GM21825 (cell line): ENCODE data around the gene PLEKHG3.

Experiments
- ATAC-seq: cut with Tn5 transposase; IDR thresholded peaks from one replicate; pipeline ENCODE4 v1.9.1; 2021; ENCODE audit warnings: mild to moderate bottlenecking, moderate library complexity; ENCODE audit not compliant: unreplicated experiment

The PLEKHG3 gene

DNA sequence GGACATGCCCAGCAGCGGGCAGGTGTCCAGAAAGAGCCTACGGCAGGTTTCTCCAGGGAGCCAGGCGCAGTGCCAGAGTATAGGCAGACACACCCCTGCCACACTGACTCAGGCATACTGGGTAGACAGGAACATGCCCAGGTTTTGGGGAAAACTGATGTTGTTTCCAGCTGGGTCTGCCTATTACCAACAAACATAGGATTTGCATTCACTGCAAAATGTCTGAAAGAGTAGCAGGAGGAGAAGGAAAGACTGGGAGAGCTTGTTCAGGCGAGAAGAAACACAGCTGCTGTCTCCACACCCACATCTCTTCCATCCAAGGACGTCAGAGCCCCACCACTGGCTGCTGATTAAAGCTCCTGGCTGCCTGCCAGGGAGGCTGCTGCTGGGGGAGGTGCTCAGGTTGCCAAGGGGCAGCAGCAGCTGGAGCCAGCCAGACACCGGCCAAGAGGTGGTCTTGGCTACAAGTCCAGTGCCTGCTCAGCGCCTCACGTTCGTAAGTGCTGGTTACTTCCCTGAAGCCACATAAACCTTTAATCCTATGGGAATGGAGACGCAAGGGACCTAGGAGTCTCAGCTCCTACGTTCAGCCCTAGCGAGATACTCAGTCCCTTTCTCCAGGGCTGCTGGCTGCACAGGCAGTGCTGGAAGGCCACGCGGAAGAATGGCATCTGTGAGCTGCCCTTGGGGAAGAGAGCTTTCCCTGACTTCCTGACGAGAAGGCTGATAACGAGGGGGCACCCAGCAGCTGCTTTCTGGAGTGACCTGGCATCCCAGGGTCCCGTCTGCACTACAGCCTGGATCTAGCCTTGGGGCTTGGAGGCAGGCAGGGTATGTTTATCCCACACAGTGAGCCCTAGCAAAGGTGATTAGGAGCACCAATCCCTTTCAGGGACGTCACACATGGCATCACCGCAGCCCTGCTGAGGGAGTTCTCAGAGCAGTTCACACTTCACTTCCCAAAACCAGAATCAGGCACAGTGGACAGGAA, 58.1 kb downstream of the PLEKHG3 start:
- no peak for ATAC-seq

GRCh38 chr14:64763085-64763782, 59.0 kb downstream of the PLEKHG3 start:
- no peak for ATAC-seq

DNA sequence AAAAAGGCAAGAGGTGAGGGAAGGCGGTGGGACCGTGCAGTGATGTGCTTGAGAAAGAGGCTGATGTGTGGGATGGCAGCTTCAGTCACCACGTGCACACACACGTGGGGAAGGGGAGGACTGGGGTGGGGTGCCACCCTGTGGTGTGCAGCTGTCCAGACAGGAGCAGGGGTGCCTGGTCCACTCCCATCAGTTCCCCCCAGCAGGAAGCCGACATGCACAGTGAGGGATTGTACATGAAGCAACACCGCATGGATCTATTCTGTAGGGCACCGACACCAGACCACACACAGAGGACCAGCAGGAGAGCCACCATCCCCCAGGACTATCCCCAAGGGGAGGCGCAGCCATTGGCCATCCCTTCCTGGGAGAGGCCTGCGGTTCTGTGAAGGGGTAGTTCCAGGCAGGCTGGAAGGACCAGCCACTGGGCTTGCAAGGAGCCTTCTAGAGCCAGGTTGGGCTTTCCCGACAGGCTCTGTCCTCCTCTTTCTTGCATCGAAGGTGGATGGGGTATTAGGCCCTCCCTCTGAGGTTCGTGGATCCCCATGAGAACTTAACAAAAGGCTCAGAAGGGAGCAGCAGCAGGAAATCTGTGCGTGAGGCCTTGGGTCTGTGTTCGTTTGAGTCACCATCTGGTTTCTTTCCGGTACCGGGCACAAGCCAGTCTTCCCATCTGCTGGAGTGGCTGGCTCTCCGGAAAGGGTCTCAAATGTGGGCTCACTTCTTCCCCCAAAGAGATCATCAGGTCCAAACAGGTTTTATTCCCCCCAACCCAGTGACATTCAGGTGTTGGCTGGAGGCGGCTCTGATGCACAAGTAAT, 59.8 kb downstream of the PLEKHG3 start:
- ATAC-seq, result no peak

GRCh38 chr14:64764641-64765520, 60.7 kb downstream of the PLEKHG3 start:
- no peak for ATAC-seq

DNA sequence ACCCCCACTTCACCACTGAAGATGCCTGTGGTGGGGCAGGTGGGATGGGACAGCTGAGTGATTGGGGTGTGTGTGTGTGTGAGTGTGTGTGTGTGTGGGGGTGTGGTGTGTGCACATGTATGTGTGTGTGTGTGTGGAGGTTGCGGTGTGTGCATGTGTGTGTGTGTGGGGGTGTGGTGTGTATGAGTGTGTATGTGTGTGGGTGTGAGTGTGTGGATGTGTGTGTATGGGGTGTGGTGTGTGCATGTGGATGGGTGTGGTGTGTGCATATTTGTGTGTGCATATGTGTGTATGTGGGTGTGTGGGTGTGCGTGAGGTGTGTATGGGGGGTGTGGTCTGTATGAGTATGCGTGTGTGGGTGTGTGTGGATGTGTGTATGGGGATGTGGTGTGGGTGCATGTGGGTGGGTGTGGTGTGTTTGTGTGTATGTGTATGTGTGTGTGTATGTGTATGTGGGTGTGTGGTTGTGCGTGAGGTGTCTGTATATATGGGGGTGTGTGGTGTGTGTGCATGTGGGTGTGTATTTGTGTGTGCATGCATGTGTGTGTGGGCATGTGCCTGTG, 61.6 kb downstream of the PLEKHG3 start:
- no peak for ATAC-seq

DNA sequence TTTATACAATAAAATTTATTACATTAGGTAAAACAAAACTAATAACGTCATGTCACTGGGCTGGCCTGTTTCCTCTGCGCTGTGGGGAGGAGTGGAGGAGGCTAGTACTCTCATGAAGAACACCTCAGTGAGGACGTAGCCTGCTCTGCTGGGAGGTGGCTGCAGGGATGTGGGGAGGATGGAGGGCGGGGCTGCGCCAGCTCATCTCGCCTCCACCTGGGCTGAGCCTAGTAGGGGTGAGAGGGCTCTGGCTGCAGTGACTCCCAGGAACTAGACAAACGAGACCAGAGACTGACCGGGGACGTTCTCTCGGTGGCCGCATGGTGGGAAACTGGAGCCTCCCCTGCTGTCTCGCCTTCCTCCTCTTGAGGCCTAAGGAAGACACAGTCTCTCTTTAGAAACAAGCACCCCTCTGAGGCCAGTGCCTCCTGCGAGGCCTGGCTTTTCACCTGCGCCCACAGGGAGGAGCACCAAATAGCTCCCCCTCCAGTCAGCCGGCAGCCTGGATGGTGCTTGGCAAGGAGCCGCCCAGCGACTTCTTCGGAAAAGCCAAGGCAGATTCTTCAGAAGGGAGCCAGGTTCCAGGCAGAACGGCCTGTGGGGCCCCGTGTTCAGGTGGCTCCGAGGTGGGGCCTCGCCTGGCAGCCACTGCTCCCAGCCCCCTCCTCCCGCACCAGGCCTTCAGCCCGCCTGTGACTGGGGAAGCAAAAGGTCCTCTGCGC, 62.4 kb downstream of the PLEKHG3 start:
- no peak for ATAC-seq

- ATAC-seq, result no peak
These were observed 63.2 kb downstream of the PLEKHG3 start for GRCh38 chr14:64767215-64767964.

- ATAC-seq, result no peak
These were observed 64.3 kb downstream of the PLEKHG3 start for GRCh38 chr14:64768401-64769095.

- no peak for ATAC-seq
These were observed 65.1 kb downstream of the PLEKHG3 start for GRCh38 chr14:64769096-64770020.

DNA sequence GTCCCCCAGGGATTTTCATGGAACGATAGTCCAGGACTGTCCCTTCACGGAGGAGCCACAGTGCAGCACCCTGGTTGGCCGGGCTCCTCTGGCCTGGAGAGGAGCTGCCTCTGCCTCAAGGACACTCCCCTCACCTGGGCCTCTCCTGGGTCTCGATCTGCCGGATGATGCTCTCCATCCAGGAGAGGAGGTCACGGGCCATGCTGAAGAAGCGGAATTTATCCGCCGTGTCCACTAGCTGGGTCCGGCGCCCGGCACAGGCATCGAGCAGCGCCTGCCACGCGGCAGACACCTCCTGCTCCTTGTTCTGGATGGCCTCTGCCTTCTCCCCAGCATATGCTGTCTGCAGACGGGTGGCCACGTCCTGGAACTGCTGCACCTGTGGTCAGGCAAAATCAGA, 66.5 kb downstream of the PLEKHG3 start:
- ATAC-seq, result no peak

DNA sequence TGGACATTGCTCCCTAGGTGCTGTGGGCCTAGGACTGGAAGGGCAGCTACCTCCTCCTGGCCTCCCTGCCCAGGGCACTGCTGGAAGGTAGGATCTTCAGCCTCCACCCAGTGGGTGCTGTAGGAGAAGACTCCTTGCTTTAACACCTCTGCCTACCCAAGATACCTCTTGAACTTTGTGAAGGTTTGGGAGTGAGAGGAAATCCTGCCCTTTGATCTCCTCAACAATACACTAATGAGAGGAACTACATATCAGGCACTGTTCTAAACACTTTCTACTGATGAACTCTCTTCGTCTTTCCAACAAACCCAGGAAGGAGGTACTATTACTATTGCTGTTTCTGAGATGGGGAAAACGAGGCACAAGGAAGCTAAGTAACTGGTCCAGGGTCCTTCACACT, 66.9 kb downstream of the PLEKHG3 start:
- ATAC-seq, result no peak

DNA sequence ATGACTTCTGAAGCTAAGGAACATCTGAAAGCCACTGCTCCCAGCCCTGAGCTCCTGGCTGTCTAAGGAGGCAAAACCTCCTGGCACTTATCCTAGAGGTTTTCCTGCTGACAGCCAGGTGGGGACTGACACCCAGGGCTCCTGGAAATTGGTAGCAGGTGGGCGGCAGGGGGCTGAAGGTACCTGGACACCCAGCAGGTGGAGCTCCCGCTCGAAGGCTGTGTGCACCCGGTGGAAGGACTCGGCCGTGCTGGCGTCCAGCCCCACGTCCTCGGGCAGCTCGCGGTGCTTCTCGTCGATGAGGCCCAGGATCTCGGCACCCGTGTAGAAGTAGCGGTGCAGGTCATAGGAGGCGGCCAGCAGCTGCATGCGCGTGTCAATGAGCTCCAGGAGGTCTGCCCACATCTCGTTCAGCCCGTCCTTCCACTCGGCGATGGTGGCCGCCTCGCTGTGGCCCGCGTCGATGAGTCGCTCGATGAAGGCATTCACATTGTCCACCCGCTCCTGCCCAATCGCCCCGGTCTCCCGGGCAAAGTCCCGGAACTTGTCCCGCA, 68.2 kb downstream of the PLEKHG3 start:
- no peak for ATAC-seq

GRCh38 chr14:64773046-64773445, 68.8 kb downstream of the PLEKHG3 start:
- no peak for ATAC-seq

GRCh38 chr14:64773577-64773976, 69.4 kb downstream of the PLEKHG3 start:
- ATAC-seq, result no peak

DNA sequence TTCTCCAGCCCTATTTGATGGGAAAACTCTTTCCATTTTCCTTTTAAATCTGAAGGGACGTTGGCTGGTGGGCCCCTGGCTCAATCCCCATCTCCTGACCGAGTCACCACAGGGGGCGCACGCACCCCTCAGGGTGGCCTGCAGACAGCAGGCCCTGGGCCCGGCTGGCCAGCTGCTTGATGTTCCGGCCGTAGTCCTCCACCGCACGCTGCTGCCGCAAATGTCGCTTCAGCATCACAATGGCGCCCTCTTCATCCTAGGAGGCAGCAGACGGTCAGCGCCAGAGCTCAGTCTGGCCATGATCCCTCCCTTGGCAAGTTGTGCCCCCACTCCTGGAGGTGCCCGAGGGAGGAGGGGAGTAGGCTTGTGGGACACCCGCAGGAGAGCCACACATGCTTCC, 70.0 kb downstream of the PLEKHG3 start:
- ATAC-seq, result no peak

DNA sequence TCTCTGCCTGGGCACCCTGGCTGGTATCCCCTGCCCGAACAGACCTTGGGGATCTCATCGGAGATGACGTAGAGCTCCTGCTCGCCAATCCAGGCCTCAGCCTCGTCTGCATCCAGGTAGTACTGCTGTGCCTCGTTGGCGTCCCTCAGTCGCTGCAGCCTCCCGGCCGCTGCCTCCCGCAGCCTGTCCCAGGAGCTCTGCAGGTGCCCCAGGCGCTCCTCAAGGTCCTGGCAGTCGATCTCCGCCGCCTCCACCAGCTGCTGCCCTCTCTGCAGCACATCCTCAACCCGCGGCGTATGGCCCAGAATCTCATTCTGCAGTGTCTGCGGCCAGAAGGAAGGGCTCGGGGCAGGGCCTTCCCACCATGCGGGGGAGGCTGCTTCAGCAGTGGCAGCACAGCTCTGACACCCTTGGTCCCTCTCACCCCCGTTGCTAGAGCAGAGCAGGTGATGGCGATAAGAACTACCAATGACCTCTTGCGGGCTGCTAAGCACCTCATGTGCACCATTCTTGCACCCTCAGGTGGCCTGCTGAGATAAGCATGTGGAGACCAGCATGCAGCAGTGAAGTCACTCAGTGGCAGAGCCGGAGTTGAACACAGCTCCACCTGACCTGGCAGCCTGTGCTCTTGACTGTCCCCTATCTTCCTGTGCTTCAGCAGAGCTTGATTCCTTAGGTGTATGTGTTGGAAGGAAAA, 71.0 kb downstream of the PLEKHG3 start:
- ATAC-seq, result no peak
